SK-N-MC (cell line): ENCODE data around the gene FXYD5.

Experiments used
- EZH2 ChIP-seq: fragments of 200-600 bp; sonication (generic); IDR thresholded peaks from one replicate; pipeline ENCODE4 v1.6.1; 2017; ENCODE audit warnings: antibody characterized with exemption
- POLR2AphosphoS5 ChIP-seq: IDR thresholded peaks from 2 replicates; pipeline ENCODE4 v1.6.1; 2012; ENCODE audit warnings: mild to moderate bottlenecking, low read depth, low read length, borderline replicate concordance

- no peak for TF ChIP-seq POLR2AphosphoS5
- no peak for TF ChIP-seq EZH2
Measured at GRCh38 chr19:35130761-35131720, 23.5 kb upstream of the FXYD5 start.
